H9 (cell line): ENCODE results near the gene ITGA11. TPM values are rescaled to one million over a fixed set of nuclear protein-coding genes. Genes with fewer than 3 reads are reported as not detected.

Source experiments
- DNase-seq: peaks from one replicate; pipeline ENCODE4 v3.0.0-alpha.2; 2017
- H2AFZ ChIP-seq: one replicate; pipeline ENCODE4 v1.6.1; 2013; ENCODE audit warnings: mild to moderate bottlenecking, low read length, control low read depth, moderate library complexity
- H2AK5ac ChIP-seq: 2 replicates; pipeline ENCODE4 v1.6.1; 2013; ENCODE audit warnings: low read length, control low read depth, mixed read lengths; ENCODE audit not compliant: insufficient read length
- H2BK120ac ChIP-seq: one replicate; pipeline ENCODE4 v1.6.1; 2013; ENCODE audit warnings: low read depth, mild to moderate bottlenecking, low read length, control low read depth, inconsistent platforms; ENCODE audit not compliant: poor library complexity, severe bottlenecking
- H2BK12ac ChIP-seq: 2 replicates; pipeline ENCODE4 v1.6.1; 2013; ENCODE audit warnings: low read length, control low read depth, mixed read lengths, low read depth; ENCODE audit not compliant: insufficient read length
- H2BK15ac ChIP-seq: 2 replicates; pipeline ENCODE4 v1.6.1; 2013; ENCODE audit warnings: low read depth, low read length, control low read depth
- H2BK20ac ChIP-seq: one replicate; pipeline ENCODE4 v1.6.1; 2013; ENCODE audit warnings: low read depth, mild to moderate bottlenecking, low read length, control low read depth, inconsistent platforms; ENCODE audit not compliant: poor library complexity, severe bottlenecking
- H2BK5ac ChIP-seq: 2 replicates; pipeline ENCODE4 v1.6.1; 2013; ENCODE audit warnings: low read length, control low read depth, mixed read lengths; ENCODE audit not compliant: insufficient read length
- H3K14ac ChIP-seq: 2 replicates; pipeline ENCODE4 v1.6.1; 2013; ENCODE audit warnings: low read length, control low read depth; ENCODE audit not compliant: insufficient read depth
- H3K18ac ChIP-seq: 2 replicates; pipeline ENCODE4 v1.6.1; 2013; ENCODE audit warnings: low read depth, mild to moderate bottlenecking, mixed read lengths, low read length, control low read depth; ENCODE audit not compliant: insufficient read length
- H3K23ac ChIP-seq: 2 replicates; pipeline ENCODE4 v1.6.1; 2013; ENCODE audit warnings: low read length, control low read depth, mixed read lengths, low read depth; ENCODE audit not compliant: insufficient read length
- H3K23me2 ChIP-seq: 2 replicates; pipeline ENCODE4 v1.6.1; 2013; ENCODE audit warnings: low read depth, mild to moderate bottlenecking, mixed read lengths, low read length, control low read depth; ENCODE audit not compliant: insufficient read length, poor library complexity, severe bottlenecking
- H3K27ac ChIP-seq: 2 replicates; pipeline ENCODE4 v1.5.1; 2013; ENCODE audit warnings: low read length, control low read depth, mixed read lengths, low read depth; ENCODE audit not compliant: insufficient read length
- H3K27me3 ChIP-seq: 2 replicates; pipeline ENCODE4 v1.6.1; 2013; ENCODE audit warnings: low read length, control low read depth, inconsistent platforms; ENCODE audit not compliant: insufficient read depth
- H3K4ac ChIP-seq: 2 replicates; pipeline ENCODE4 v1.6.1; 2013; ENCODE audit warnings: low read depth, mild to moderate bottlenecking, control low read depth, inconsistent platforms, low read length, moderate library complexity
- H3K4me1 ChIP-seq: 2 replicates; pipeline ENCODE4 v1.6.1; 2013; ENCODE audit warnings: low read length, control low read depth, inconsistent platforms; ENCODE audit not compliant: insufficient read depth
- H3K4me2 ChIP-seq: 2 replicates; pipeline ENCODE4 v1.6.1; 2013; ENCODE audit warnings: low read length, control low read depth, mixed read lengths; ENCODE audit not compliant: insufficient read length, insufficient read depth
- H3K56ac ChIP-seq: 2 replicates; pipeline ENCODE4 v1.6.1; 2013; ENCODE audit warnings: low read depth, mild to moderate bottlenecking, mixed read lengths, low read length, control low read depth; ENCODE audit not compliant: insufficient read length
- H3K79me1 ChIP-seq: 2 replicates; pipeline ENCODE4 v1.6.1; 2013; ENCODE audit warnings: low read depth, mild to moderate bottlenecking, moderate library complexity, low read length, control low read depth, inconsistent platforms; ENCODE audit not compliant: insufficient read depth, poor library complexity, severe bottlenecking
- H3K79me2 ChIP-seq: 2 replicates; pipeline ENCODE4 v1.6.1; 2013; ENCODE audit warnings: low read length, control low read depth, inconsistent platforms; ENCODE audit not compliant: insufficient read depth
- H3K9ac ChIP-seq: 2 replicates; pipeline ENCODE4 v1.6.1; 2013; ENCODE audit warnings: low read length, control low read depth, mixed read lengths; ENCODE audit not compliant: insufficient read length; ENCODE audit errors: extremely low read depth
- H3K9me3 ChIP-seq: one replicate; pipeline ENCODE4 v1.6.1; 2013; ENCODE audit warnings: low read depth, low read length, inconsistent platforms; ENCODE audit not compliant: control insufficient read depth
- H3T11ph ChIP-seq: one replicate; pipeline ENCODE4 v1.6.1; 2013; ENCODE audit warnings: mild to moderate bottlenecking, low read length, control low read depth, inconsistent platforms
- H4K20me1 ChIP-seq: one replicate; pipeline ENCODE4 v1.6.1; 2013; ENCODE audit not compliant: control insufficient read depth, insufficient read length, insufficient read depth
- H4K5ac ChIP-seq: 2 replicates; pipeline ENCODE4 v1.6.1; 2013; ENCODE audit warnings: low read depth, mild to moderate bottlenecking, mixed read lengths, low read length, control low read depth; ENCODE audit not compliant: insufficient read length
- H4K8ac ChIP-seq: replicated peaks from 2 replicates; pipeline ENCODE4 v1.6.1; 2013; ENCODE audit warnings: low read length, control low read depth, mixed read lengths, low read depth; ENCODE audit not compliant: insufficient read length
- H4K91ac ChIP-seq: 2 replicates; pipeline ENCODE4 v1.6.1; 2013; ENCODE audit warnings: low read depth, mild to moderate bottlenecking, moderate library complexity, mixed read lengths, low read length, control low read depth; ENCODE audit not compliant: insufficient read length
- H3K27ac Mint-ChIP-seq, 3 experiments: 2 replicates in 2 of 3; 3 replicates in 1 of 3; pipeline ENCODE4 v1.8.0; 2020 to 2021; ENCODE audit warnings: mixed read lengths in 3 of 3, mild to moderate bottlenecking in 1 of 3, moderate library complexity in 1 of 3
- H3K27me3 Mint-ChIP-seq: 2 replicates; pipeline ENCODE4 v1.8.0; 2021; ENCODE audit warnings: low read depth, mild to moderate bottlenecking, moderate library complexity, mixed read lengths
- H3K36me3 Mint-ChIP-seq, 3 experiments: 2 replicates in 2 of 3; 3 replicates in 1 of 3; pipeline ENCODE4 v1.8.0; 2020 to 2021; ENCODE audit warnings: low read depth in 3 of 3, mixed read lengths in 3 of 3; ENCODE audit not compliant: insufficient read depth in 1 of 3
- H3K4me1 Mint-ChIP-seq, 2 experiments: 2 replicates each; pipeline ENCODE4 v1.8.0; 2020; ENCODE audit warnings: mixed read lengths in 2 of 2
- H3K4me3 Mint-ChIP-seq, 2 experiments: 2 replicates in 1 of 2; 3 replicates in 1 of 2; pipeline ENCODE4 v1.8.0; 2020 to 2021; ENCODE audit warnings: mild to moderate bottlenecking in 2 of 2, mixed read lengths in 2 of 2, moderate library complexity in 1 of 2
- H3K9me3 Mint-ChIP-seq, 2 experiments: 2 replicates in 1 of 2; 3 replicates in 1 of 2; pipeline ENCODE4 v1.8.0; 2020; ENCODE audit warnings: mild to moderate bottlenecking in 2 of 2, mixed read lengths in 2 of 2, moderate library complexity in 1 of 2
- total RNA-seq: library from RNA; stranded (reverse); gene quantifications from 2 replicates; pipeline ENCODE4 v1.2.1, GENCODE V29; 2021
- TF ChIP-seq, protein P1 (sequence below): fragments of 200-600 bp; sonication (generic); conservative IDR thresholded peaks from 3 replicates; pipeline ENCODE4 v1.8.0; 2021; ENCODE audit warnings: antibody characterized with exemption, mild to moderate bottlenecking

Gene ITGA11
- total RNA-seq, 1 experiment from 2014 or later = 0.07 TPM

DNA sequence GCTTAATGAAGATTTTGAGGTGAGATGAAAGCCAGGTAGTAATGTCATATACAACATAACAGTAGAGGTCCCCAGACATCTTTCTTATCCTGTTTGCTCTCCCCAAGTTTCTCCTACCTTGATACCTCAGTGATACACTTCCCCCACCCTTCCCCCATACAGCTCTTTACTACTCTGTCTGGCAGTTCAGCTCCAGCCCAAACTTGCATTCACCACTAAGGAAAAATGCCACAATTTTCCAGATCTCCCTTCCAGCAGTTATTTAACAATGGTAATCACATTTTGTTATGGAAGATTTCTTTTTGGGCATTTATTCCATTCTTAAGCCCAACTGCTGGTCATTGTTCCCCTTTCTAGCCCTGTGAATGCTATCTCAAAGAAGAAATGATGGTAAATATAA is 34.9 kb upstream of the ITGA11 start:
- no peak overlapping the region for H3K23ac ChIP-seq
- Mint-ChIP-seq H3K27me3 (peaks cover 13% of the 10 kb centered on the region), H3K36me3 (no peaks in the 10 kb centered on the region), H3K4me1 (peaks cover 0 to 10% of the 10 kb centered on the region in 2 experiments; a peak in 1 of 4 replicates), H3K4me3 (no peak overlapping the region), H3K27ac (no peak overlapping the region), H3K9me3 (no peaks in the 10 kb centered on the region; a peak in 1 of 5 replicates)
- no peak overlapping the region for H2AFZ ChIP-seq
- H3K4me2 ChIP-seq = no peak overlapping the region
- no peaks in the 10 kb centered on the region for H4K20me1 ChIP-seq
- no peak overlapping the region for H3K4ac ChIP-seq
- no peaks in the 10 kb centered on the region for H3K23me2 ChIP-seq
- H4K8ac ChIP-seq = no peak overlapping the region
- TF ChIP-seq, protein P1, sequence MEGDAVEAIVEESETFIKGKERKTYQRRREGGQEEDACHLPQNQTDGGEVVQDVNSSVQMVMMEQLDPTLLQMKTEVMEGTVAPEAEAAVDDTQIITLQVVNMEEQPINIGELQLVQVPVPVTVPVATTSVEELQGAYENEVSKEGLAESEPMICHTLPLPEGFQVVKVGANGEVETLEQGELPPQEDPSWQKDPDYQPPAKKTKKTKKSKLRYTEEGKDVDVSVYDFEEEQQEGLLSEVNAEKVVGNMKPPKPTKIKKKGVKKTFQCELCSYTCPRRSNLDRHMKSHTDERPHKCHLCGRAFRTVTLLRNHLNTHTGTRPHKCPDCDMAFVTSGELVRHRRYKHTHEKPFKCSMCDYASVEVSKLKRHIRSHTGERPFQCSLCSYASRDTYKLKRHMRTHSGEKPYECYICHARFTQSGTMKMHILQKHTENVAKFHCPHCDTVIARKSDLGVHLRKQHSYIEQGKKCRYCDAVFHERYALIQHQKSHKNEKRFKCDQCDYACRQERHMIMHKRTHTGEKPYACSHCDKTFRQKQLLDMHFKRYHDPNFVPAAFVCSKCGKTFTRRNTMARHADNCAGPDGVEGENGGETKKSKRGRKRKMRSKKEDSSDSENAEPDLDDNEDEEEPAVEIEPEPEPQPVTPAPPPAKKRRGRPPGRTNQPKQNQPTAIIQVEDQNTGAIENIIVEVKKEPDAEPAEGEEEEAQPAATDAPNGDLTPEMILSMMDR = no peak
- no peak overlapping the region for H2BK15ac ChIP-seq
- H2BK20ac ChIP-seq = no peak overlapping the region
- no peak overlapping the region for H4K5ac ChIP-seq
- no peaks in the 10 kb centered on the region for H3K79me2 ChIP-seq
- H3K14ac ChIP-seq = no peak overlapping the region
- H3K27ac ChIP-seq = no peak overlapping the region
- no peak overlapping the region for H3K56ac ChIP-seq
- no peak overlapping the region for H4K91ac ChIP-seq
- H3K18ac ChIP-seq = no peak overlapping the region
- no peaks in the 10 kb centered on the region for H3K27me3 ChIP-seq
- no peak overlapping the region for H2BK120ac ChIP-seq
- no peak overlapping the region for H2BK5ac ChIP-seq
- no peak overlapping the region for H3T11ph ChIP-seq
- no peak overlapping the region for H3K9ac ChIP-seq
- H2AK5ac ChIP-seq = no peak overlapping the region
- no peaks in the 10 kb centered on the region for H3K9me3 ChIP-seq
- no peaks in the 10 kb centered on the region for H3K4me1 ChIP-seq
- no peaks in the 10 kb centered on the region for H3K79me1 ChIP-seq
- DNase-seq = no peak
- H2BK12ac ChIP-seq = no peak overlapping the region
